ENCODE measurements around the gene RAD51AP2. TPM values are rescaled to one million over a fixed set of nuclear protein-coding genes. Genes with fewer than 3 reads are reported as not detected.

The RAD51AP2 gene
- total and polyA plus RNA-seq, 2 of the 13 experiments (the other 11 are each of a cell fraction or from before 2014, with no cell fraction given) = 0.11 to 0.12 TPM

- peak; percentile 60; the same call in 1 of the 2 replicates for TF ChIP-seq NFYB (CRISPR knock-in tag; IDR thresholded peaks at IDR 0.05)
- no peak for TF ChIP-seq CAMTA2 (CRISPR knock-in tag; IDR thresholded peaks at IDR 0.05; ENCODE audit: borderline replicate concordance)
- TF ChIP-seq ATF2 (CRISPR knock-in tag; IDR thresholded peaks at IDR 0.05) = no peak
- no peak for TF ChIP-seq MLXIP (CRISPR knock-in tag; IDR thresholded peaks at IDR 0.05; ENCODE audit: borderline replicate concordance)
- TF ChIP-seq HMGXB4 (CRISPR knock-in tag; IDR thresholded peaks at IDR 0.05; ENCODE audit: borderline replicate concordance in 1 of 2, low read depth in 1 of 2) = no peak
- TF ChIP-seq THAP8 (CRISPR knock-in tag; IDR thresholded peaks at IDR 0.05; ENCODE audit: borderline replicate concordance) = no peak
- TF ChIP-seq ZNF207 (IDR thresholded peaks at IDR 0.05; ENCODE audit: borderline replicate concordance) = no peak
- no peak for TF ChIP-seq ZNF136 (CRISPR knock-in tag; IDR thresholded peaks at IDR 0.05; ENCODE audit: low read depth)
- TF ChIP-seq ZNF530 (CRISPR knock-in tag; IDR thresholded peaks at IDR 0.05; ENCODE audit: low read depth) = no peak
- no peak for TF ChIP-seq CBX5 (CRISPR knock-in tag; IDR thresholded peaks at IDR 0.05; ENCODE audit: borderline replicate concordance)
- no peak for TF ChIP-seq ZBTB3 (CRISPR knock-in tag; IDR thresholded peaks at IDR 0.05; ENCODE audit: borderline replicate concordance, low read depth)
- TF ChIP-seq ARNT2 (CRISPR knock-in tag; IDR thresholded peaks at IDR 0.05; ENCODE audit: low read depth) = no peak
- no peak for TF ChIP-seq IRF2 (CRISPR knock-in tag; IDR thresholded peaks at IDR 0.05)
- no peak for TF ChIP-seq TGIF2 (CRISPR knock-in tag; IDR thresholded peaks at IDR 0.05)
- no peak for TF ChIP-seq PHF5A (CRISPR knock-in tag; IDR thresholded peaks at IDR 0.05; ENCODE audit: low read depth, unreplicated experiment)
- TF ChIP-seq PLSCR1 (CRISPR knock-in tag; IDR thresholded peaks at IDR 0.05; ENCODE audit: borderline replicate concordance) = no peak
- TF ChIP-seq RFX5 (IDR thresholded peaks at IDR 0.05; ENCODE audit: low read depth, low read length) = no peak
- TF ChIP-seq ZNF737 (CRISPR knock-in tag; IDR thresholded peaks at IDR 0.05; ENCODE audit: borderline replicate concordance) = no peak
- 0 out of 2 replicates have a peak, but pooled peaks have one; percentile 41 for TF ChIP-seq ZNF607 (CRISPR knock-in tag; IDR thresholded peaks at IDR 0.05; ENCODE audit: borderline replicate concordance)
- TF ChIP-seq ZNF326 (CRISPR knock-in tag; IDR thresholded peaks at IDR 0.05; ENCODE audit: borderline replicate concordance) = no peak
- TF ChIP-seq ATAD3A (CRISPR knock-in tag; IDR thresholded peaks at IDR 0.05) = no peak
Measured at GRCh38 chr2:17518212-17519154, at the start of gene RAD51AP2 (continued).

Measured in HepG2 (cell line).